GM12878 (cell line): ENCODE measurements around the gene MS4A6E. TPM values are rescaled to one million over a fixed set of nuclear protein-coding genes. Genes with fewer than 3 reads are reported as not detected.

Experiments
- CUX1 ChIP-seq: IDR thresholded peaks from 2 replicates; pipeline ENCODE4 v1.6.1; 2012; ENCODE audit warnings: improper control_type of control experiment, low read depth, low read length; ENCODE audit not compliant: insufficient replicate concordance
- DPF2 ChIP-seq: fragments of 450-650 bp; IDR thresholded peaks from 2 replicates; pipeline ENCODE4 v1.6.1; 2017; ENCODE audit warnings: mild to moderate bottlenecking
- ELK1 ChIP-seq: IDR thresholded peaks from 2 replicates; pipeline ENCODE4 v1.6.1; 2012; ENCODE audit warnings: low read depth, low read length, improper control_type of control experiment
- EP300 ChIP-seq, 2 experiments: fragments of 150-350 bp in 1 of 2; IDR thresholded peaks; 2 replicates each; pipeline ENCODE4 v1.6.1; 2011 to 2012; ENCODE audit warnings: low read depth in 2 of 2, low read length in 2 of 2, borderline replicate concordance in 1 of 2, improper control_type of control experiment in 1 of 2, inconsistent platforms in 1 of 2; ENCODE audit not compliant: control insufficient read depth in 1 of 2
- JUNB ChIP-seq: IDR thresholded peaks from 2 replicates; pipeline ENCODE4 v1.6.1; 2016; ENCODE audit warnings: antibody characterized with exemption, mild to moderate bottlenecking
- KLF5 ChIP-seq: fragments of 450-650 bp; IDR thresholded peaks from 2 replicates; pipeline ENCODE4 v1.6.1; 2014; ENCODE audit warnings: mild to moderate bottlenecking; ENCODE audit not compliant: partially characterized antibody
- MTA2 ChIP-seq: fragments of 450-650 bp; IDR thresholded peaks from 2 replicates; pipeline ENCODE4 v1.6.1; 2016; ENCODE audit warnings: low read depth, mild to moderate bottlenecking, moderate library complexity
- NR2C2 ChIP-seq: IDR thresholded peaks from 2 replicates; pipeline ENCODE4 v1.6.1; 2011; ENCODE audit warnings: borderline replicate concordance, low read depth; ENCODE audit not compliant: control insufficient read depth, insufficient read length
- PML ChIP-seq: IDR thresholded peaks from 2 replicates; pipeline ENCODE4 v1.6.1; 2012; ENCODE audit warnings: low read length, inconsistent platforms
- POLR2AphosphoS2 ChIP-seq: IDR thresholded peaks from 2 replicates; pipeline ENCODE4 v1.6.1; 2011; ENCODE audit warnings: low read depth, mild to moderate bottlenecking, low read length, improper control_type of control experiment, moderate library complexity
- RAD51 ChIP-seq: fragments of 450-650 bp; IDR thresholded peaks from 2 replicates; pipeline ENCODE4 v1.6.1; 2016; ENCODE audit warnings: moderate library complexity, mild to moderate bottlenecking, inconsistent platforms
- RCOR1 ChIP-seq: conservative IDR thresholded peaks from 2 replicates; pipeline ENCODE4 v1.6.1; 2012; ENCODE audit warnings: low read depth, low read length, improper control_type of control experiment
- SMC3 ChIP-seq: IDR thresholded peaks from 2 replicates; pipeline ENCODE4 v1.6.1; 2011; ENCODE audit warnings: low read length, improper control_type of control experiment, borderline replicate concordance
- STAT1 ChIP-seq: fragments of 450-650 bp; conservative IDR thresholded peaks from 2 replicates; pipeline ENCODE4 v1.6.1; 2014; ENCODE audit warnings: antibody characterized with exemption, mild to moderate bottlenecking
- TBL1XR1 ChIP-seq: IDR thresholded peaks from 2 replicates; pipeline ENCODE4 v1.6.1; 2012; ENCODE audit warnings: low read depth, low read length, improper control_type of control experiment
- polyA plus RNA-seq, 11 experiments: library from polyadenylated mRNA; depleted of rRNA in 4 of 11; unstranded in 6 of 11; stranded (reverse) in 5 of 11; fragments of >200 nt; fragmentation: Nextera tagmentation in 4 of 11; fragmentation: Illumina TruSeq in 1 of 11; extraction: Ambion mirVana in 4 of 11; extraction: Trizol in 1 of 11; gene quantifications; 1 replicate in 1 of 11; 2 replicates in 10 of 11; pipeline versions ENCODE4 v1.2.1 to v1.2.3, GENCODE V29; 2011 to 2016; ENCODE audit warnings: inconsistent platforms in 2 of 11, missing spikeins in 2 of 11, low read depth in 1 of 11
- total RNA-seq, 4 experiments: library from RNA; depleted of rRNA in 3 of 4; stranded (reverse); fragments of >200 nt in 3 of 4; fragmentation: Illumina TruSeq in 1 of 4; extraction: Trizol in 1 of 4; gene quantifications; 2 replicates each; pipeline versions ENCODE4 v1.2.1 to v1.2.3, GENCODE V29; 2013 to 2021
- TF ChIP-seq, protein P1 (sequence below): IDR thresholded peaks from 2 replicates; pipeline ENCODE4 v1.6.1; 2011; ENCODE audit warnings: mild to moderate bottlenecking, low read depth, low read length, moderate library complexity; ENCODE audit not compliant: insufficient replicate concordance

MS4A6E gene
- total and polyA plus RNA-seq, 10 of the 15 experiments (the other 5 are each of a cell fraction or from before 2014, with no cell fraction given), result 0.14 to 0.86 (median 0.47) TPM; not detected in 5

DNA sequence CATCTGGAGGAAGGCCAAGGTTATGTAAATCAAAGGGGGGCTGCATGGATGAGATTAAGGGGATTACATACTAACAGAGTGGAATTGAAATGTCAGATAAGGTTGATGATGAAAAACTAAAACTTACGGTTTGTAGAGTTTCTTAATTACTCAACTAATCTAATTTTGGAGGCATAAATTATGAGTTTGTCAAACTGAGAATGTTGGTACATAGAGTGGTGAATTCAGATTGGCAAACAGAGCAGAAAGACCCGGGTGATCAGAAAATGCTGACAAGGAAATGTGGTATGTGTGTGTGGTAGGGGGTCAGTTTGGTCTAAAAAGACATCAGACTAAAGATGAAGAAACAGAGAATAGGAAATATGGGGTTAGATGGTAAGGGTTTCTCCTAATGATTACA, 11.0 kb downstream of the MS4A6E start (continued):
- TF ChIP-seq CUX1, result no peak
- TF ChIP-seq ELK1, result no peak
- no peak for TF ChIP-seq NR2C2
- TF ChIP-seq KLF5, result no peak
- TF ChIP-seq RCOR1, result no peak
- TF ChIP-seq EP300 (IDR thresholded peaks at IDR 0.05; ENCODE audit: borderline replicate concordance in 1 of 2, control insufficient read depth in 1 of 2, low read depth in 2 of 2, low read length in 2 of 2), result peak; percentile 32 to 51; a peak in 1 of 4 replicates
- TF ChIP-seq POLR2AphosphoS2, result no peak
- TF ChIP-seq RAD51, result no peak
- no peak for TF ChIP-seq SMC3
- TF ChIP-seq MTA2, result peak; percentile 72
- TF ChIP-seq, protein P1, sequence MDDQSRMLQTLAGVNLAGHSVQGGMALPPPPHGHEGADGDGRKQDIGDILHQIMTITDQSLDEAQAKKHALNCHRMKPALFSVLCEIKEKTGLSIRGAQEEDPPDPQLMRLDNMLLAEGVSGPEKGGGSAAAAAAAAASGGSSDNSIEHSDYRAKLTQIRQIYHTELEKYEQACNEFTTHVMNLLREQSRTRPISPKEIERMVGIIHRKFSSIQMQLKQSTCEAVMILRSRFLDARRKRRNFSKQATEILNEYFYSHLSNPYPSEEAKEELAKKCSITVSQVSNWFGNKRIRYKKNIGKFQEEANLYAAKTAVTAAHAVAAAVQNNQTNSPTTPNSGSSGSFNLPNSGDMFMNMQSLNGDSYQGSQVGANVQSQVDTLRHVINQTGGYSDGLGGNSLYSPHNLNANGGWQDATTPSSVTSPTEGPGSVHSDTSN, result no peak
- 0 out of 2 replicates have a peak, but pooled peaks have one; percentile 16 for TF ChIP-seq DPF2
- peak; percentile 82 for TF ChIP-seq JUNB
- no peak for TF ChIP-seq PML
- TF ChIP-seq TBL1XR1, result no peak
- TF ChIP-seq STAT1, result no peak
